ENCODE results near the gene GALNT10.

GALNT10 gene

DNA sequence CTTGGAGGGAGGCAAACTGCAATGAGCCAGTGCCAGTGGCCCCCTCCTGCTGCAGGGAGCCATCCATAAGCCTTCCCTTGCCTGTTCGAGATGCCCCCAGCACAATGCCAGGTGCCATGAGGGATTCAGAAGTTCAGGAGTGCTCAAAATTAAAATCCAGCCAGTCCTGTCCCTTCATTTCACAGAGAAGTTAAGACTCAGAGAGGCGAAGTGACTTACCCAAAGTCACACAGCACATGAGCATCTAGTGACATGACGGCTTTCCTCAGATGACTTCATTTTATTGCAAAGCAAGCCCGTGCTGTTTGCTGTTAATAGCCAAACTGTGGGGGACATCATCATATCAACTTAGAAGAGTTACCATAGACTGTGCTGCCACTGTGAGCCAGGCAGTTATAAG is 185.9 kb downstream of the GALNT10 start:
- H3K9me3 ChIP-seq (ENCODE audit: control insufficient read depth, low read length) = no peaks in the 10 kb centered on the region
- H3K27me3 ChIP-seq (replicated peaks; ENCODE audit: control insufficient read depth, insufficient read depth, low read length, poor library complexity, severe bottlenecking) = no peaks in the 10 kb centered on the region
- H3K4me1 ChIP-seq (ENCODE audit: control insufficient read depth, insufficient read depth, low read length, poor library complexity, severe bottlenecking) = no peaks in the 10 kb centered on the region
- no peak for DNase-seq
- no peak overlapping the region for H3K27ac ChIP-seq (ENCODE audit: insufficient read depth, low read length, poor library complexity, severe bottlenecking)
- peaks cover 37% of the 10 kb centered on the region for H3K36me3 ChIP-seq (ENCODE audit: control insufficient read depth, insufficient read depth, low read length)
- no peak overlapping the region for H3K4me3 ChIP-seq (ENCODE audit: insufficient read depth, low read depth, low read length, poor library complexity, severe bottlenecking)

DNA sequence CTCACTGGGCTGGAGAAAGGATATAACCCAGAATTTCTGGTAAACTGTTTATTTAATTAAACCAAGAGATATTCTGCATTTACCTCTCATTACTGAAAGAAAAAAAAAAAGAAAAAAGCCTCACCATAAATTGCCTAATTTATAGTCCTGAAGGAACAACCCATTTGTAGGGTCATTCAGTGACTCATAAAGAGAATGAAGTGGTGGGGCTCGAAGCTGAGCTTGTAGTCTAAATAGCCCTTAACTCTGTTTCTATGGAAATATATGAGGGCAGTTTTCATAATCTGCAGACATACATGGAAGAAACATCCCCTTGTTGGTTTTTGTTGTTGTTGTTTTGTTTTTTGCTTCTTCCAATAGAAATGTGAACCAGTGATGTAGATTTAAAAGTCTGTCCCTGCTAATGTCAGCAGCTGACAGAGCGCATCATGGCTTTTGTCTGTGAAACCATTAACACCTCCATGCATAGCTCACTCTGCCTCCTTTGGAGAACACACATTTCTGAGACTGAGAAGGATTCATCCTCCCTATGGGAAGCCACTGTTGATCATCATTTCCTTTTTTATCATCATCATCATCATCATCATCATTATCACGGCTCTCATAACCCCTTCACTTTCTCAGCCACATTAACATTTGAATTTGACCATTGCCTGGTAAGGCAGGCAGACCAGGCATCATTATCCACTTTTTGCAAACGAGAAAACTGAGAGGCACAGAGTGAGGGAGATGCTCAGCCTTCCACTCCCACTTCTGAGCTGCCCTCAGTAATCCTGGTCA is 187.4 kb downstream of the GALNT10 start:
- no peak overlapping the region for H3K27ac ChIP-seq (ENCODE audit: insufficient read depth, low read length, poor library complexity, severe bottlenecking)
- no peaks in the 10 kb centered on the region for H3K9me3 ChIP-seq (ENCODE audit: control insufficient read depth, low read length)
- no peaks in the 10 kb centered on the region for H3K4me1 ChIP-seq (ENCODE audit: control insufficient read depth, insufficient read depth, low read length, poor library complexity, severe bottlenecking)
- DNase-seq = no peak
- peaks cover 43% of the 10 kb centered on the region for H3K36me3 ChIP-seq (ENCODE audit: control insufficient read depth, insufficient read depth, low read length)
- no peaks in the 10 kb centered on the region for H3K27me3 ChIP-seq (replicated peaks; ENCODE audit: control insufficient read depth, insufficient read depth, low read length, poor library complexity, severe bottlenecking)
- H3K4me3 ChIP-seq (ENCODE audit: insufficient read depth, low read depth, low read length, poor library complexity, severe bottlenecking) = no peak overlapping the region

DNA sequence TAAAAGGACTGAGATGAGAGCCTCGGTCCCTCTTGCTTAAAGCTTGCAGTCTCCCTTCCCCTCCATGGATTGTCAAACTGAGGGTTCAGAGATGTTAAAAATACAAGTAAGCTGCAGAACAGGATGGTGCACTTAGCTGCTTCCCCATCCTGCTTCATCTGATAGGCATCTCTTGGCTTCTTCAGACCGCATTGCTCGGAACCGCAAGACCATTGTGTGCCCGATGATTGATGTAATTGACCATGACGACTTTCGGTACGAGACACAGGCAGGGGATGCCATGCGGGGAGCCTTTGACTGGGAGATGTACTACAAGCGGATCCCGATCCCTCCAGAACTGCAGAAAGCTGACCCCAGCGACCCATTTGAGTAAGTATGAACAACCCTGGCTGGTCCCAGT is 189.7 kb downstream of the GALNT10 start:
- Histone ChIP-seq H3K9me3 (ENCODE audit: control insufficient read depth, low read length) (no peaks in the 10 kb centered on the region), H3K4me1 (ENCODE audit: control insufficient read depth, insufficient read depth, low read length, poor library complexity, severe bottlenecking) (no peaks in the 10 kb centered on the region), H3K27me3 (replicated peaks; ENCODE audit: control insufficient read depth, insufficient read depth, low read length, poor library complexity, severe bottlenecking) (no peaks in the 10 kb centered on the region), H3K4me3 (ENCODE audit: insufficient read depth, low read depth, low read length, poor library complexity, severe bottlenecking) (no peak overlapping the region), H3K36me3 (ENCODE audit: control insufficient read depth, insufficient read depth, low read length) (peaks cover 49% of the 10 kb centered on the region), H3K27ac (ENCODE audit: insufficient read depth, low read length, poor library complexity, severe bottlenecking) (no peak overlapping the region)
- no peak for DNase-seq

DNA sequence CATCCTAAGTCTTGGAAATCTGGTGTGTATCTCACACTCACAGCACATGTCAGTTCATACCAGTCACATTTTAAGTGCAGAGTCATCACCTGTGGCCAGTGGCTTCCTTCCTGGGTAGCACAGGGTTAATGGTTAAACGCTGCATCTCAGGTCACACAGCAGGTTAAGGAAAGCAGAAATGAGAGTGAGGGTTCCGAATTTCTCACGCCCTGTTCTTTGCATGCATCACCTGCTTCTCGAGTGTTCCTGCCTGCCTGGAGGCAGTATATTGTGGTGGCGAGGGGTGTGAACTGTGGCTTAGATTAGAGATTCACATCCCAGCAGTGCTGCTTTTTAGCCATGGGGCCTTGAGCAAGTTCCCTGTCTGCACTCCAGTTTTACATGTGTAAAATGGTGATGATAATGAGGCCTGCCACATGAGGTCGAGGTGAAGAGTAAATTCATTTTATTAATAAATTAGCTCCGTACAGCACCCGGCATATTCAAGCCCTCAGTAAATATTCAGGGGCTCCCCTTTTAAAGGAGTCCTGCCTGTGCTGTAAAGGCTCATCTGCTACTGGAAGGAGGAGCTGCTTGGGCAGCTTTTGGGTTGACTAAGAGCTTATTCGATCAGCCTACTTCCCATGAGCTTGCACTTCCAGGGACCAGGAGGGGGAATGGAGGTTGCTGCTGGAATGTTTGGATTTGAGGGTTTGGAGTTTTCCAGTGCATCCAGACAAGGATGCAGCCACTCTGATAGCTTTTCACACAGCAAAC is 194.1 kb downstream of the GALNT10 start:
- peaks cover 41% of the 10 kb centered on the region for H3K36me3 ChIP-seq (ENCODE audit: control insufficient read depth, insufficient read depth, low read length)
- no peak for DNase-seq
- H3K9me3 ChIP-seq (ENCODE audit: control insufficient read depth, low read length) = no peaks in the 10 kb centered on the region
- no peak overlapping the region for H3K27ac ChIP-seq (ENCODE audit: insufficient read depth, low read length, poor library complexity, severe bottlenecking)
- no peak overlapping the region for H3K4me3 ChIP-seq (ENCODE audit: insufficient read depth, low read depth, low read length, poor library complexity, severe bottlenecking)
- H3K4me1 ChIP-seq (ENCODE audit: control insufficient read depth, insufficient read depth, low read length, poor library complexity, severe bottlenecking) = no peaks in the 10 kb centered on the region
- no peaks in the 10 kb centered on the region for H3K27me3 ChIP-seq (replicated peaks; ENCODE audit: control insufficient read depth, insufficient read depth, low read length, poor library complexity, severe bottlenecking)

DNA sequence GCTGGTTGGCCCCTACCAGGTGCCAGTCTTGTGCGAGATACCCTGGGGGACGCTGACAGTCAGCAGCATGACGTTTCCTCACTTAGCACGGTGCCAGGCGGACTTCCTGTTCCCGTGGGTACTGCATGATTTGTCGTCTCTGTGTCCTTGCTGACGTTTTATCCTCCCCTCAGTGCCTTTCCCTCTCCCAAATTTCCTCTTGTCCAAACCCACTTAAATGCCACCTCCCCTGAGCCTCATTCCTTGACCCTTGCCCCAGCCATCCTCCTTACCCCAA is 194.6 kb downstream of the GALNT10 start:
- Histone ChIP-seq H3K27me3 (replicated peaks; ENCODE audit: control insufficient read depth, insufficient read depth, low read length, poor library complexity, severe bottlenecking) (no peaks in the 10 kb centered on the region), H3K27ac (ENCODE audit: insufficient read depth, low read length, poor library complexity, severe bottlenecking) (no peak overlapping the region), H3K9me3 (ENCODE audit: control insufficient read depth, low read length) (no peaks in the 10 kb centered on the region), H3K36me3 (ENCODE audit: control insufficient read depth, insufficient read depth, low read length) (peaks cover 35% of the 10 kb centered on the region), H3K4me3 (ENCODE audit: insufficient read depth, low read depth, low read length, poor library complexity, severe bottlenecking) (no peak overlapping the region), H3K4me1 (ENCODE audit: control insufficient read depth, insufficient read depth, low read length, poor library complexity, severe bottlenecking) (no peaks in the 10 kb centered on the region)
- DNase-seq = no peak

DNA sequence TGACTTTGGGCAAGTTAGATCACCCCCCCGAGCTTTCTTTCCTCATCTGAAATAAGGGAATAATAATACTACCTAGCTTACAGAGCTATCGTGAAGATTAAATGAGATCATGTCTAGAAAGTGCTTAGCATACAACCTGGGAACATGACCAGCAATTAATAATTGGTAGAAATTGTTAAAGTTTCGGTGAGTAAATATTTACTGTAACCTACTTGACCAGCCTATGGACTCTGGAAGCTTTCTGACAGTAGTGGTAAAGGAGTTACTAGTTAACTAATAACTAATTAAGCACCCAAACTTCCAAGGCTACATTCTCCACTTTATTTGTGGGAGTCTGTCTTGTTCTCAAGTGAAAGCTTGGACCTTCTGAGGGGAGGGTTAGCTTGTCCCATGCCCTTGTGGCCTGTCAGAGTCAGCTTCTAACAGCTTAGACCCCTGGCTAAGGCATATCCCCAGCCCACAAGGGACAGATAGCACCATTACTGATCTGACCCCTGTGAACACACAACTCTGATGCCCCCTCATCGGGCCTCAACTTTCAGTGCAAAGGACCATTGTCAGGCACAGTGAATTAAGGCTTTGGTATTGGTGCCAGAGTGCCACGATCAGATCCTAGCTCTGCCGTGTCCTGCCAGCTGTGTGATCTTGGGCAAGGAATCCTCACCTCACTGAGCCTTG is 196.6 kb downstream of the GALNT10 start:
- Histone ChIP-seq H3K27ac (ENCODE audit: insufficient read depth, low read length, poor library complexity, severe bottlenecking) (no peak overlapping the region), H3K4me1 (ENCODE audit: control insufficient read depth, insufficient read depth, low read length, poor library complexity, severe bottlenecking) (no peaks in the 10 kb centered on the region), H3K9me3 (ENCODE audit: control insufficient read depth, low read length) (no peaks in the 10 kb centered on the region), H3K36me3 (ENCODE audit: control insufficient read depth, insufficient read depth, low read length) (peaks cover 21% of the 10 kb centered on the region), H3K4me3 (ENCODE audit: insufficient read depth, low read depth, low read length, poor library complexity, severe bottlenecking) (no peak overlapping the region), H3K27me3 (replicated peaks; ENCODE audit: control insufficient read depth, insufficient read depth, low read length, poor library complexity, severe bottlenecking) (no peaks in the 10 kb centered on the region)
- no peak for DNase-seq

DNA sequence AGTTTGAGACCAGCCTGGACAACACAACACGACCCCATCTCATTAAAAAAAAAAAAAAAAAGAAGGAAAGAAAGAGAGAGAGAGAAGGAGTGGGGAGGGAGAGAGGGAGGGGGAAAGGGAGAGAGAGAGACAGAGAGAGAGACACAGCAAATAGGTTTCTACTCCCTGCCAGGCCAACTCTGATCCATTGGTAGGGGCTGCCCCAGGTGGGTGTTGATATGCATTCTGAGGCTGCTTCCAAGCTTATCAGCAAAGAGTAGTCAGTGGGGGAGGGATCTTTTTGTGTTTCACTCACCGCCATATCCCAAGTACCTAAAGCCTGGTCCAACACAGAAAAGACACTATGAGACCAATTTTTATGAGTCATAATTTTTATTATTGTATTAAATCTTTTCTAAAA is 198.3 kb downstream of the GALNT10 start:
- Histone ChIP-seq H3K9me3 (ENCODE audit: control insufficient read depth, low read length) (no peaks in the 10 kb centered on the region), H3K36me3 (ENCODE audit: control insufficient read depth, insufficient read depth, low read length) (peaks cover 21% of the 10 kb centered on the region), H3K27me3 (replicated peaks; ENCODE audit: control insufficient read depth, insufficient read depth, low read length, poor library complexity, severe bottlenecking) (no peaks in the 10 kb centered on the region), H3K27ac (ENCODE audit: insufficient read depth, low read length, poor library complexity, severe bottlenecking) (no peak overlapping the region), H3K4me1 (ENCODE audit: control insufficient read depth, insufficient read depth, low read length, poor library complexity, severe bottlenecking) (no peaks in the 10 kb centered on the region), H3K4me3 (ENCODE audit: insufficient read depth, low read depth, low read length, poor library complexity, severe bottlenecking) (no peak overlapping the region)
- DNase-seq = no peak

DNA sequence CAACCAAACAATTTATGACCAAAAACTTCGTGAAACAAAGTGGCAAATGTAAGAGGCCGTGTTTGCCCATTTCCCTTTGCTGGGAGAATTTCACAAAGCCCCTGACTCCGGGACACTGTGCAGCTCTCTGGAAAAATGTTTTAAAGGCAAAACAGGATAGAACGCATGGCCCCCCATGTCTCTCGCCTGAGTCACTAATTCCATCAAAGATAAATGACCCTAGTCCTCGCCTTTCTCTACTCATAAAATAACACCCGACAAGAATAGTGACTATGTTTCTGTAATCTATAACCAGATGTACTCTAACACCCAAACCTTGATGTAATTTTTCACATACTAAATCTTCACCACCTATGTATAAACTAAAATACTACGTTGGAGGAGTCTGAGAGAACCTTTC is 199.6 kb downstream of the GALNT10 start:
- Histone ChIP-seq H3K36me3 (ENCODE audit: control insufficient read depth, insufficient read depth, low read length) (peaks cover 15% of the 10 kb centered on the region), H3K4me1 (ENCODE audit: control insufficient read depth, insufficient read depth, low read length, poor library complexity, severe bottlenecking) (no peaks in the 10 kb centered on the region), H3K9me3 (ENCODE audit: control insufficient read depth, low read length) (no peaks in the 10 kb centered on the region), H3K27me3 (replicated peaks; ENCODE audit: control insufficient read depth, insufficient read depth, low read length, poor library complexity, severe bottlenecking) (no peaks in the 10 kb centered on the region), H3K4me3 (ENCODE audit: insufficient read depth, low read depth, low read length, poor library complexity, severe bottlenecking) (no peak overlapping the region), H3K27ac (ENCODE audit: insufficient read depth, low read length, poor library complexity, severe bottlenecking) (no peak overlapping the region)
- DNase-seq = no peak

DNA sequence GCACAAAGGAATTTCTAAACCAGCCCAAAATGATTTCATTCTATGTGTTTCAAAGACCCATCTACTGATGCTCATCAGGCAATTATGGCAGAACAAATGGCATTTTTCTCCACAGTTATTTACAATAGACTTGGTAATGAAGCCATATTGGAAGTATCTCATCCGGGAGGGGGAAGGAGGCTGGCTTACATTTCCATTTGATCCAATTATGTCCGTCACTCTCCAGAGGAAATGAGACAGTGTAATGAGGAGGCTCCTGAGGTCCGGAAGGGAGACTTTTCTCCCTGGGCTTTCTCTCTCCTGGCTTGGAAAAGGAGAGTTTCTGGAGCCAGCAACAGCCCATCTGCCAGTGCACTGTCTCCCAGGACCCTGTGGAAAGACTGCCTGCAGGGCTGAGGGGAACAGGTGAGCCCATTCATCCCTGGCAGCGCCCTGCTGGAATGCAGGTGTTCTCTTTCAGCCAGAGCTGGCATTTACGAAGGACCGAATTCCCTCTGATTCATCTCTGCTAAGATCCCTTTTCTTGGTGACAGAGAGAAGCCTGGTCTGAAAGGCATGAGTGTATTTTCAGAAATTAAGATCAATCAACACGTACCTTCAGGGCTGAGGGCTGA is 200.3 kb downstream of the GALNT10 start:
- H3K9me3 ChIP-seq (ENCODE audit: control insufficient read depth, low read length) = no peaks in the 10 kb centered on the region
- peaks cover 9% of the 10 kb centered on the region for H3K36me3 ChIP-seq (ENCODE audit: control insufficient read depth, insufficient read depth, low read length)
- no peaks in the 10 kb centered on the region for H3K27me3 ChIP-seq (replicated peaks; ENCODE audit: control insufficient read depth, insufficient read depth, low read length, poor library complexity, severe bottlenecking)
- no peak overlapping the region for H3K4me3 ChIP-seq (ENCODE audit: insufficient read depth, low read depth, low read length, poor library complexity, severe bottlenecking)
- no peaks in the 10 kb centered on the region for H3K4me1 ChIP-seq (ENCODE audit: control insufficient read depth, insufficient read depth, low read length, poor library complexity, severe bottlenecking)
- H3K27ac ChIP-seq (ENCODE audit: insufficient read depth, low read length, poor library complexity, severe bottlenecking) = no peak overlapping the region
- DNase-seq = no peak

DNA sequence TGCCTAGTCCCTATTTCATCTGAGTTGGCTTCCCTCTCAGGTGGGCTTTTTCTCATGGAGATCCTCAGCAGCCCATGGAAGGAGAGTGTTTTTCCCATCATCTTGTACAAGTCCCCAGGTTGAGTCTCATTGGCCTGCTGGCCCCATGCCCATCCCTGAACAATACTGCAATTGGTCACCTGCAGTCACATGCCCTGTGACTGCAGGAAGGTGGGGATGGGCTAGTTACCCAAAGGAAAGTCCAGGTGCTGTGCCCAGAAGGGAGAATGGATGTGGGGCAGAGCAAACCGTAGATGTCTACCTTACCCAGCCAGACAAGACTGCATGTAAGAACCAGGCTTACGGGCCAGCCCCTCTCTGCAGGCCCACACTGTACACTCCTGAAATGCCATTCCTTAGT is 201.3 kb downstream of the GALNT10 start:
- no peak for DNase-seq
- Histone ChIP-seq H3K9me3 (ENCODE audit: control insufficient read depth, low read length) (no peaks in the 10 kb centered on the region), H3K27ac (ENCODE audit: insufficient read depth, low read length, poor library complexity, severe bottlenecking) (no peak overlapping the region), H3K27me3 (replicated peaks; ENCODE audit: control insufficient read depth, insufficient read depth, low read length, poor library complexity, severe bottlenecking) (no peaks in the 10 kb centered on the region), H3K4me3 (ENCODE audit: insufficient read depth, low read depth, low read length, poor library complexity, severe bottlenecking) (no peak overlapping the region), H3K36me3 (ENCODE audit: control insufficient read depth, insufficient read depth, low read length) (peaks cover 5% of the 10 kb centered on the region), H3K4me1 (ENCODE audit: control insufficient read depth, insufficient read depth, low read length, poor library complexity, severe bottlenecking) (no peaks in the 10 kb centered on the region)

Data from effector memory CD4-positive, alpha-beta T cell (primary cell).